SIG-M5 treated with dmso at 0.1 percent for 504 hours (cell line): ENCODE results near the gene MDM1.

Experiments
- DNase-seq: peaks from one replicate; lab custom pipeline; 2025; ENCODE audit not compliant: unreplicated experiment; lab: John Stamatoyannopoulos, UW

The MDM1 gene

GRCh38 chr12:68331869-68332727 lies at the start of gene MDM1:
TSS of gene MDM1 (minus strand) at chr12:68332362. CDS start at chr12:68332245, 117 bp downstream.
- peak; percentile 99 for DNase-seq

- DNase-seq: peak; percentile 14
These were observed 49.5 kb upstream of the MDM1 start for GRCh38 chr12:68381476-68382219.

- peak; percentile 80 for DNase-seq
These were observed 46.9 kb upstream of the MDM1 start for GRCh38 chr12:68378872-68379606.

GRCh38 chr12:68377881-68378280 lies 45.7 kb upstream of the MDM1 start:
- DNase-seq: no peak

GRCh38 chr12:68376901-68377300 lies 44.7 kb upstream of the MDM1 start:
- no peak for DNase-seq

- no peak for DNase-seq
These were observed 43.9 kb upstream of the MDM1 start for GRCh38 chr12:68375756-68376695.

GRCh38 chr12:68374307-68374982 lies 42.3 kb upstream of the MDM1 start:
- DNase-seq: no peak

GRCh38 chr12:68370667-68371066 lies 38.5 kb upstream of the MDM1 start:
- DNase-seq: no peak

GRCh38 chr12:68370006-68370590 lies 37.9 kb upstream of the MDM1 start:
- DNase-seq: no peak

- DNase-seq: no peak
These were observed 36.2 kb upstream of the MDM1 start for GRCh38 chr12:68368327-68368726.

- peak; percentile 17 for DNase-seq
These were observed 35.7 kb upstream of the MDM1 start for GRCh38 chr12:68367903-68368302.

- no peak for DNase-seq
These were observed 35.0 kb upstream of the MDM1 start for GRCh38 chr12:68367116-68367515.

- DNase-seq: peak; percentile 100
These were observed 32.9 kb upstream of the MDM1 start for GRCh38 chr12:68364893-68365725.

GRCh38 chr12:68364328-68364727 lies 32.2 kb upstream of the MDM1 start:
- peak; percentile 51 for DNase-seq

- DNase-seq: no peak
These were observed 29.8 kb upstream of the MDM1 start for GRCh38 chr12:68361953-68362352.

- DNase-seq: peak; percentile 95
These were observed 27.5 kb upstream of the MDM1 start for GRCh38 chr12:68359674-68360073.

- DNase-seq: peak; percentile 76
These were observed 26.6 kb upstream of the MDM1 start for GRCh38 chr12:68358532-68359485.
